ENCODE results near the gene CD59.
A peak's percentile ranks its signal among the peaks of the same experiment; 100 is the strongest.
"Not testable (repeated sequence)": the region's sequence is repeated elsewhere in the genome, so short reads cannot be mapped to it uniquely, and the experiment has no call there.

The CD59 gene

DNA sequence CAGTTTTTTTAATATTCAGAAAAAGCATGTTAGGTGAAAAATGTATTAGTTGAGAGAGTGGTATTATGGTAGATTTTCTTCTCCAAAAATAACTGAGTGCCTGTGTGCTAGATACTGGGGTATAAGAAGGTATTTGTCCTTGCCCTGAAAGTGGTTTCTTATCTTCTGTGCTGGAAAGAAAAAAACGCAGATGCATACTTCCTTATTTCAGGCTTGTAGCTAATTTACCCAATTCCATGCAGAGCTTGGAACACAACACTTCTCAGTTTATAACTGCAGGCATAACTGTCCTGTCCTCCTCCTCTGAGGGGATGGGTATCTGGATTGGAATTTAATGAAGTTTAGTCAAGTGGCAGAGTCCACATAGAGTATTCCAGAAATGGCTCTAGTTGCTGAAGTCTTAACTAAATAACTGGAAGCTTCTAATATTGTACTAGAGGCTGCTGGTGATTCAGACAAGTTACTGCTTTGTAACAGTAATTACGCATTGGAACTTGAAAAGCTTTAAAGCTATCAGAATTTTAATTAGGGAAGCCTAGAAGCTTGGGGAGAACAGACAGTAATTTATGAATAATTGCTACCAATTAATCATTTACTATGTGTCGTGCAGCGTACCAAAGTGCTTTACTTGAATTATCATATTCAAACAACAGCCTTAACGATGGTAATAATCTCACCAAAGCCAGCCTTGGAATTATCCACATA, 22.9 kb downstream of the CD59 start:
- no peak for DNase-seq (ENCODE audit: low read depth)

DNA sequence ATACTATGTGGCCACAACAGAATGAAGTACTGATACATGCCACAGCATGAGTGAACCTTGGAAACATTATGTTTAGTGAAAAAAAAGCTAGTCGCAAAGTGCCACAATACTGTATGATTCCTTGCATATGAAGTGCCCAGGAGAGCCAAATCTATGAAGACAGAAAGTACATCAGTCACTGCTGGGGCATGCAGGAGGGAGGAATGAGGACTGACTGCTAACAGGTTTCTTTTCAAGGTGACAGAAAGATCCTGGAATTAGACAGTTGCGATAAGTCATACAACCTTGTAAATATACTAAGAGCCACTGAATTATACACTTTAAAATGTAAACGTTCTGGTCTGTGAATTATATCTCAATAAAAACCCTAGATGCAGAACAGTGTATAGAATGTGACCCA, 23.8 kb downstream of the CD59 start:
- no peak for DNase-seq (ENCODE audit: low read depth)

- no peak for DNase-seq (ENCODE audit: low read depth)
These were observed 26.8 kb downstream of the CD59 start for GRCh38 chr11:33709466-33709865.

GRCh38 chr11:33708985-33709384, 27.2 kb downstream of the CD59 start:
- DNase-seq (ENCODE audit: low read depth) = no peak

DNA sequence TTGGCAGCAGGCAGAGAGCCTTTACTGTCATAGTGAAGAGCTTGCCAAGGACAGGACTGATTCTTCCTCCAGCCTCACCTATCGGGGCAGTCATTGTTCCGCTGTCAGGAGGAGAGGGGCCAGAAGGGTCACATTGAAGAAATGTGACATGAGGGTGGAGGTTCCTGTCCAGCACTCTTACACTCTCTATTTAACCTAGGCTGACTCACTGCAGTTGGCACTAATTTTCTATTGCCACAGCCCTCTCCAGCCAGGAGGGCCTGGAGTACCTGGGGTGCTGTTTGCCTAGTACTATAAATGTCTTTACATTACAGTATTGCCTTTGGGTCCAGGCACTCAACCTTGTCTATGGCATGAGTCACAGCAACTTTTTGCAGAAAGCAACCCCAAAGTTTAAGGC, 28.4 kb downstream of the CD59 start:
- not testable (repeated sequence) for DNase-seq (ENCODE audit: low read depth)

DNA sequence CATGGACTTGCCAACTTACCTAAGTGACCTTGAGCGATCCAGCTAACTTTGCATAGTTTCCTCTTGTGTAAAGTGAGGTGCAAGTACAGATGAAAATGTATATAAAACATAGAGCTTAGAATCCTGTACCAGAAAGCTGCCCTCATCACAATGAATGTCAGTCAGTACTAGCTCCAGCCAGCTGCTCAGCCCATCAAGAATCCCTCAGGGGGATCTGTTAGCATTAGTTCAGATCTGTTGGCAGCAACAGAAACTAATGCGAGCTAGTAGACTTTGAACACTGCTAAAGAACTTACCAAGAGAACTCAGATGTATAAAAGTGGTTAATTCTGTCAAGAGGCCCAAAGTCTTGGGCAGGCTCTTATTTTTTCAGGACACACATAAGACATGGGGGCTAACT, 29.3 kb downstream of the CD59 start:
- no peak for DNase-seq (ENCODE audit: low read depth)

DNA sequence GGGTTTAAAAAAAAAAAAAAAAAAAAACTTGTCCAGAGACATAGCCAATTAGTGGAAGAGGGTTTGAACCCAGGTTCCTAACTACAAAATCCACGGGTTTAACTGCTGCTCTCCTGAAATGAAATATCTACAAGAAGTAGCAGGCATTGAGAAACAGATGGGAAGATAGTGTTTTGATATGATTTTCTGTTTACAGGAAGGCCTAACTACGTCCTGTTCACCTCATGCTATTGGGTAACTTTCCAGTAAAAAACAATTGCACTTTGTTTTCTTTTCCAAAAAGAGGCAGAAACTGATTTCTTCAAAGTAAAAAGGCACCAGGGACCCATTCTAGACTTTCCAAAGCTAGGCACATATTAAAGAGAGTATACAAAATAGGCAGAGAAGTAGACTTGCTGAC, 29.7 kb downstream of the CD59 start:
- DNase-seq (ENCODE audit: low read depth) = no peak

DNA sequence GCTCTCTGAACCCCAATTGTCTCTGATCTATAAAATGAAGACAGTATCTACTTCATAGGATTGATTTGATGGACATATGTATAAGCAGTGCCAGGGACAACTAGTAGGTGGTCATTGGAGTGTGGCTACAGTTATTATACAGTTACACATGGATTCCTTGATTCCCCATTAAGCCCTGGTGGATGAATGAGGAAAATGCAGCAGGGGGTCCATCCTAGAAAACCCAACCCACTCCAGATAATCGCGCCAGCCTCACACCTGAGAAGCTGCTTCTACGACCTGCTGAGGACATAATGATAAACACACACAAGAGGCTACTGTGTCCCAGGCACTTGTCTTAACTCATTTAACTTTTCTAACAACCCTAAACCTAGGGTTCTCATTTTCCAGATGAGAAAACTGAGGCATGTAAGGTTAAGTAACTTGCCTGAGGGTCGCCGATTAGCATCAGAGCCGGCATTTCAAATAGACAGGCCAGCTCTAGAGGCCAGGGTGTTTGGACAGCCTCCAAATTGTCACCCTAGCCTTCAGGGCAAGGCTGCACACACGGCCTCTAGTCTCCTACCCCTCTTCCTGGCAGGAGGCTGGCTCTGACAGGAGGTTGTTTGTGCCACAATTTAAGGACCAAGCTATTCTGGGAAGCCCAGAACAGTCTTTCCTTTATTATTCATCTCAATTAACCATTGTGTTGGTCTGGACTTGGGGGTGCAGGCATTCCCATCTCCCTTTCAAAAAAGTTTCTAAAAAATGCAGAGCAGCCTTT, 31.8 kb downstream of the CD59 start:
- DNase-seq (ENCODE audit: low read depth) = no peak

GRCh38 chr11:33703788-33704187, 32.4 kb downstream of the CD59 start:
- DNase-seq (ENCODE audit: low read depth) = no peak

GRCh38 chr11:33703234-33703633, 33.0 kb downstream of the CD59 start:
- no peak for DNase-seq (ENCODE audit: low read depth)

- no peak for DNase-seq (ENCODE audit: low read depth)
These were observed 34.7 kb downstream of the CD59 start for GRCh38 chr11:33701302-33702230.

DNA sequence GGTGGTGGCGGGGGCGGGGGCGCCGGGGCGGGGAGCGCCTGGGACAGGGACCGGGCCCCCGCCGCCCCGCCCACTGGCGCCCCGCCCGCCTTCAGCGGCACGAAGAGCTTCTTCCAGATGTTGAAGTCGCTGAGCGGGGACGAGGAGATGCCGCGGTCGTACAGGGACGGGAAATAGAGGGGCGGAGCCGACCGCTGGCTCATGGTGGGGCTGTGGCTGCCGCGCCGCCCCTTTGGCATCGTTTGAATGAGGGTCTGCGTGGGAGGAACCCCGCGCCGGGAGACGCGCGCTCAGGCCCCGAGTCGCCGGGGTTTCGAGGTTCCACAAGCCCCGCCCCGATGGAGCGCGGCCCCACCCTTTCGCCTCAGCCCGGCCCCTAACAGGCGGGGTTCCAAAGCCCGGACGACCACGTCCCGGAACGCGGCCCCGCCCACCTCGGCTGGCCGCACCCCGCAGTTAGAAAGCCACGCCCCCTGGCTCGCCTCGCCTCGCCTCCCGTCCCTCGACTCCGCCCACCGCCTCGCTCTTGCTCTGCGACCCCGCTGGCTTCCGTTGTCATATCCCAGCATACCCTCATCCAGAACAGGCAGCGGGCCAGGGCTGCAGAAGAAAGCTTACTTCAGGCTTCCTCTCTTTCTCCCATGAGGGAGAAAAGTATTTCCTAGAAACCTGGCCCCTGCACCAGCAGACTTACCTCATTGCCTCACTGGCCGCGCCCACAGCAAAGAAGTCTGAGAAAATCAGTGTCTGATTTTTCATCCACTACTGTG, 35.5 kb downstream of the CD59 start, which contains the start of gene C11orf91:
Gene C11orf91, minus strand, starts transcription at position 325 of the 770 bp plus-strand sequence. Its CDS starts 86 bp downstream, at position 239.
- peak; percentile 91 for DNase-seq (ENCODE audit: low read depth)

DNA sequence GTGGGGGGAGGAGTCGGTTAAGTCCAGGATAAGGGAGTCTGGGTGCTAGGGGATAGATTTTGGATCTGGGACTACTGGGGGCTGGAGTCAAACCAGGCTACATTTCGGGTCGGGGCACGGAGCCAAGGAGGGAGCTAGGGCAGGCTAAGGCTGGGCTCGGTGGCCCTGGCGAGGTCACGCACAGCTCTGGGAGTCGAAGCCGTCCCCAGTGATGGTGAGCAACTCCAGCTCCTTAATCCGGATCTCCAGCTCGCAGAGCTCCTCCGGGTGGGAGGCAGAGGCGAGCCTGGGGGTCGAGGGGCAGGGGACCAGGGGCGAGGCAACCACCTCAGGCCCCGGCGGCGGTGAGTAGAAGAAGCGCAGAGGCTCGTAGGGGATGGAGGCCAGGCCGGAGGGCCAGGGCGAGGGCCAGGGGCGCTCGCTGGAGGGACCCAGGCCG, 36.1 kb downstream of the CD59 start:
- DNase-seq (ENCODE audit: low read depth) = no peak

DNA sequence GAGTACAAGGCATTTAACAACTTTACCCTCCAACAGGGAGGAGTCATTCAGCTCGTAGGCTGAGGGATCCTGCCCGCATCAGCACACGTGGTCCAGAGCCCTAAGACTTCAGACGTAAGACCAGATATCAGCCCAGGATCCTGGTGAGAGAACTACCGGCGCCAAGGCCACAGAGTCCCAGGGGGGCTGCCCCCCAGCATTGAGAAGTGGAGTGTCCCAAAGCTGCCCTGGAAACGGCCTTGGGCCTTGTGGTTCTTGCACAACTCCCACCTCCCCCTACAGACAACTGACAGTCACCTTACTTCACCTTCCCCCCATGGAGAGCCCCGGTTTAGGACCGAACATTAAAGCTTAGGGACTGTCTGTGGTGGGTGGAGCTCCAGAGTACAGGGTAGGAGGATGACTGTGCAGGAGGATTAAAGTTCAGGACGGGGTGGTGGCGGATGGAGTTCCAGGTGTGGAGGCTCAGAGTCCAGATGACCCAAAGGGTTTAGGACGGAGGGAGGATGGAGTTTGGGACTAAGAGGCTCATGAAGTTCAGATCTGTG, 36.6 kb downstream of the CD59 start:
- no peak for DNase-seq (ENCODE audit: low read depth)

DNA sequence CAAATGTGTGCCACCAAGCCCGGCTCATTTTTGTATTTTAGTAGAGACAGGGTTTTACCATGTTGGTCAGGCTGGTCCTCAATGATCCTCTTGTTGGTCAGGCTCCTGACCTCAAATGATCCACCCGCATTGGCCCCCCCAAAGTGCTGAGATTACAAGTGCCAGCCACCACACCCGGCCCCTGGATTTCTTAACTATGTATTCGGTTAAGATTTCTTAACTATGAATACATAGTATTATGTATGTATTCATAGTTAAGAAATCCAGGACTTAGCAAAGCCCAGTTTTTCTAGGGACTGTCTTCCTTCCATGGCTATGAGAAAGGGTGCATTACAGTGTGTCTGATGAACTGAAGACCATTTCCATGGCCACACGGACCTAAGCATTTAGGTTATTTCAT, 37.3 kb downstream of the CD59 start:
- DNase-seq (ENCODE audit: low read depth) = no peak

- DNase-seq (ENCODE audit: low read depth) = no peak
These were observed 38.2 kb downstream of the CD59 start for GRCh38 chr11:33697997-33698396.

GRCh38 chr11:33696931-33697638, 39.1 kb downstream of the CD59 start:
- DNase-seq (ENCODE audit: low read depth) = no peak

DNA sequence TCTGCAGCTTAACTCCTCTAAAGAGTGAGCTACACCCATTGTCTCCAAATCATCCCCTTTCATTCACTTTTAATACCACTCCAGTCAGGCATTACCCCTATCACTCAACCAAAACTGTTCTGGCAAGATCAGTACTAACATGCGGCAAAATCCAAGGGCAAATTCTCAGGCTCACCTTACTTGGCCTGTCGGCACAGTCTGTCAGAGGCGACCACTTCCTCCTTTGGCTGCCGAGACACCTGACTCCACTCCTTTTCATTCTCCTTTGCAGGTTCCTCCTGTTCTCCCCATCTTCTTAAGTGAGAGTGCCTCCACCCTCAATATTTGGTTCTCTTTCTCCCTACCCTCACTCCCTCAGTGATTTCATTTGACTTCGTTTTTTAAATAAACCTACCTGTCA, 39.8 kb downstream of the CD59 start:
- DNase-seq (ENCODE audit: low read depth) = no peak

- no peak for DNase-seq (ENCODE audit: low read depth)
These were observed 41.1 kb downstream of the CD59 start for GRCh38 chr11:33695051-33695566.

- no peak for DNase-seq (ENCODE audit: low read depth)
These were observed 41.7 kb downstream of the CD59 start for GRCh38 chr11:33694346-33695050.
